HG03159 (cell line): Measurements from ENCODE around the gene TBC1D22B.

Experiments
- ATAC-seq: cut with Tn5 transposase; IDR thresholded peaks from one replicate; pipeline ENCODE4 v1.9.1; 2021; ENCODE audit warnings: mild to moderate bottlenecking, moderate library complexity; ENCODE audit not compliant: unreplicated experiment

Gene TBC1D22B

GRCh38 chr6:37239950-37240713 lies 17.4 kb upstream of the TBC1D22B start:
- ATAC-seq: peak; percentile 50

GRCh38 chr6:37241131-37241530 lies 16.4 kb upstream of the TBC1D22B start:
- ATAC-seq: no peak

- ATAC-seq: no peak
Observed at GRCh38 chr6:37241775-37242428, 15.7 kb upstream of the TBC1D22B start.

DNA sequence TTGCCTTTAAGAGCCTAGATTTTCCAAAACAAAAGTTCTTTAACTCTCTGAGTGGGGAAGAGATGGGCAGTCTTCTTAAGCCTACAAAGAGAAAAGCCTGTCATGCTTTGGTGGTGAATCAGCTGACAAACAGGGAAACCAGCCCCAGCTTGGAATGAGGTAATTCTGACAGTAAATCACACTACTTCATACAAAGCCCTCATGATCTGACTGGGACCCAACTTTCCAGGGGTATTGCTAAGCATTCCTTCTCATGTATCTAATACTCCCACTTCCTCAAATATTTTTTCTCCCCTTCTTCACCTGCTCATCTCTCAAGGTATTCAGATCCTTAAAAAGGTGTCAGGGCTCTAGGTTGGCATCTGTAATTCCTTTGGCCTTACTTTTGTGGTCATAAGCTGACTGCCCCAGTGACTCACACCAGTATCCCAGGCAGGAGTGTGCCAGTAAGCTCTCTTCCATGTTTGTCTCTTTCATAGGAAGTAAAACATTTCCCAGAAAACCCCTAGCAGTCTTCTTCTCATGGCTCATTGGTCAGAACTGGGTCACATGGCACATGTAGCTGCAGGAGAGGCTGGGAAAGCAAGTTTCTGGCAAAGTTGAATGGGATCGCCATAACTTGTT lies 15.0 kb upstream of the TBC1D22B start:
- ATAC-seq: no peak

DNA sequence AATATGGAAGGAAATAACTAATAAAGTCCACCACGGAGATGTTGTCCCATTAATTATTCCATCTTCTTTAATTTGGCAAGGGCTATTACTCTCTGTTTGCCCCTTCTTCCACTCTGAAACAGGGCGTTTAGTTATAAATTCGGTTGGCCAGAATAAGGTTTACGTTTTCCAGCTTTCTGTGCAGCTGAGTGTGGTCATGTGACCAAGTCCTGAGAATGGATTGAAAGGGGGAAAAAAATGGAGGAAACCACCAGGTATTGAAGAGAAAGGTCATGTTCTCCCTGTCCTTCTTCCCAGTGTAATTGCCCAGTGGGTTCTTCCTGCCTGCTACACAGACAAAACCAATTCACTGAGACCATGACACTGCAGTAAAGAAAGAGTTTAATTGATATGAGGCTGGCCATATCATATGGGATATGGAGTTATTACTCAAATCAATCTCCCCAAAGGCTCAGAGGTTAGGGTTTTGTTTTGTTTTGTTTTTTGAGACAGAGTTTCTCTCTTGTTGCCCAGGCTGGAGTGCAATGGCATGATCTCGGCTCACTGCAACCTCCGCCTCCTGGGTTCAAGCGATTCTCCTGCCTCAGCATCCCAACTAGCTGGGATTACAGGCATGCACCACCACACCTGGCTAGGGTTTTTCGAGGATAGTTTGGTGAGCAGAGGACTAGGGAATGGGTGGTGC lies 14.3 kb upstream of the TBC1D22B start:
- no peak for ATAC-seq

- no peak for ATAC-seq
Observed at GRCh38 chr6:37243816-37244370, 13.7 kb upstream of the TBC1D22B start.

- ATAC-seq: no peak
Observed at GRCh38 chr6:37244430-37245310, 12.9 kb upstream of the TBC1D22B start.

DNA sequence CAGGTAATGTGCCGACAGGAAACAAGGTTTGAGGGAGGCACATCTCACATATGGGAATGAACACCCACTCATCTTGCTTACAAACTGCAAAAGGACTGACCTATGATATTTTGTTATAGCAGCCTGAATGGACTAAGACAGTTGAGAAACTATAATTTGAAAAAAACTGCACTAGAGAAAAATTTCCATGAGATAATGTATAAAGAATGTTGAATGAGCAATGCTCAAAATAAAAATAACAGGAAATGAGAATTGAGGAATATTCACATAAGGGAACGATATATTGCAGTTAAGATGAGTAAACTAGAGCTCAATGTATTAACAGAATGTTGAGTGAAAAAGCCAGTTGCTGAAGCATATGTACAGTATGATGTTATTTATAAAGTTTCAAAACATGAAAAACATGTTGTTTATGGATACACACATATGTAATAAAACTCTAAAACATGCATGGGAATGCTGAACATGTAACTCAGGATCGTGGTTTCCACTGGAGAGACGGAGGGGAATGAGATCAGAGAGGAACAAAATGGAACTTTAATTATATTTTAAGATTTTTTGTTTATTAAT lies 6.3 kb upstream of the TBC1D22B start:
- no peak for ATAC-seq

- no peak for ATAC-seq
Observed at GRCh38 chr6:37253486-37254007, 4.0 kb upstream of the TBC1D22B start.

- no peak for ATAC-seq
Observed at GRCh38 chr6:37254881-37255280, 2.7 kb upstream of the TBC1D22B start.

- no peak for ATAC-seq
Observed at GRCh38 chr6:37256692-37257319, 766 bp upstream of the TBC1D22B start.

- no peak for ATAC-seq
Observed at GRCh38 chr6:37257320-37257633, 295 bp upstream of the TBC1D22B start.

- ATAC-seq: no peak
Observed at GRCh38 chr6:37258405-37259105, 983 bp downstream of the TBC1D22B start.

GRCh38 chr6:37259191-37259590 lies 1.6 kb downstream of the TBC1D22B start:
- no peak for ATAC-seq

- ATAC-seq: no peak
Observed at GRCh38 chr6:37260040-37260439, 2.5 kb downstream of the TBC1D22B start.

DNA sequence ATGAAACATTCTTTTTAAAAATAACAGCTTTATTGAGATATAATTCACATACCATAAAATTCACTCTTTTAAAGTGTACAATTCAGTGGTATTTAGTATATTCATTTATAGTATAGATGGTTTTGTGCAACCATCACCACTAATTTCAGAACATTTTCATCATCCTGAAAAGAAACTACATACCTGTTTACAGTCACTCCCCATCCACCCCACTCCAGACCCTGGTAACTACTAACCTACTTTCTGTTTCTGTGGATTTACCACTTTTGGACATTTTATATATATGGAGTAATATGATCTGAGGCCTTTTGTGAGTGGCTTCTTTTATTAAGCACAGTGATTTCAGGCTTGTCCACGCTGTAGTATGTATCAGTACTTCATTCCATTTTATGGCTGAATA lies 2.9 kb downstream of the TBC1D22B start:
- ATAC-seq: no peak

- ATAC-seq: no peak
Observed at GRCh38 chr6:37261198-37261597, 3.6 kb downstream of the TBC1D22B start.

DNA sequence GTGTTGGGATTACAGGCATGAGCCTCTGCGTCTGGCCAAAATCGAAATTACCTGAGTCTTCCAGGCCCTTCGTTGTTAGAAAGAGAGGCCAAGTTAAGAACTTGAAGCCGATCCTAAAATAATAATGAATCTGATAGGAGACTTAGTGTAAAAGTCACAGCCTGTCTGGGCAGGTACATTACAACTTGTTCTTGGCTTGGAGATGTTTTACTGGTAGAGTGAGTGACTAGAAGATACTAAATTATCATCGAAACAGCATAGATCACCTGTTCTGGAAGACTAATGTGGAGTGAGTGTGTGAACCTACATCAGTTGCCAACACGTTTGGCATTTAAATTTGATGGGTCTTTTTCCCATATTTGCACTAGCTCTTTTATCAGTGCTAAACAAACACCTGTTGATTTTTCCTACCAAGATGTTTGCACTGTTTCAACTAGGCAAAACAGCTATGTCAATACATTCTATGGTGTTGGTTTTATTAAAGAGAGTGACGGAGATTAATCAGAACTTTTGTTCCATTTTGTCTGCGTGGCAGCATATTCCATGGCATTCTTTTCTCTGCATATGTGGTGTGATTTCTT lies 5.0 kb downstream of the TBC1D22B start:
- ATAC-seq: no peak
